H9 (cell line): ENCODE results near the gene NOL7. TPM values are rescaled to one million over a fixed set of nuclear protein-coding genes. Genes with fewer than 3 reads are reported as not detected.

Experiments used
- DNase-seq: peaks from one replicate; pipeline ENCODE4 v3.0.0-alpha.2; 2017
- H2AFZ ChIP-seq: one replicate; pipeline ENCODE4 v1.6.1; 2013; ENCODE audit warnings: mild to moderate bottlenecking, low read length, control low read depth, moderate library complexity
- H2AK5ac ChIP-seq: 2 replicates; pipeline ENCODE4 v1.6.1; 2013; ENCODE audit warnings: low read length, control low read depth, mixed read lengths; ENCODE audit not compliant: insufficient read length
- H2BK120ac ChIP-seq: one replicate; pipeline ENCODE4 v1.6.1; 2013; ENCODE audit warnings: low read depth, mild to moderate bottlenecking, low read length, control low read depth, inconsistent platforms; ENCODE audit not compliant: poor library complexity, severe bottlenecking
- H2BK12ac ChIP-seq: 2 replicates; pipeline ENCODE4 v1.6.1; 2013; ENCODE audit warnings: low read length, control low read depth, mixed read lengths, low read depth; ENCODE audit not compliant: insufficient read length
- H2BK15ac ChIP-seq: 2 replicates; pipeline ENCODE4 v1.6.1; 2013; ENCODE audit warnings: low read depth, low read length, control low read depth
- H2BK20ac ChIP-seq: one replicate; pipeline ENCODE4 v1.6.1; 2013; ENCODE audit warnings: low read depth, mild to moderate bottlenecking, low read length, control low read depth, inconsistent platforms; ENCODE audit not compliant: poor library complexity, severe bottlenecking
- H2BK5ac ChIP-seq: 2 replicates; pipeline ENCODE4 v1.6.1; 2013; ENCODE audit warnings: low read length, control low read depth, mixed read lengths; ENCODE audit not compliant: insufficient read length
- H3K14ac ChIP-seq: 2 replicates; pipeline ENCODE4 v1.6.1; 2013; ENCODE audit warnings: low read length, control low read depth; ENCODE audit not compliant: insufficient read depth
- H3K18ac ChIP-seq: 2 replicates; pipeline ENCODE4 v1.6.1; 2013; ENCODE audit warnings: low read depth, mild to moderate bottlenecking, mixed read lengths, low read length, control low read depth; ENCODE audit not compliant: insufficient read length
- H3K23ac ChIP-seq: 2 replicates; pipeline ENCODE4 v1.6.1; 2013; ENCODE audit warnings: low read length, control low read depth, mixed read lengths, low read depth; ENCODE audit not compliant: insufficient read length
- H3K23me2 ChIP-seq: 2 replicates; pipeline ENCODE4 v1.6.1; 2013; ENCODE audit warnings: low read depth, mild to moderate bottlenecking, mixed read lengths, low read length, control low read depth; ENCODE audit not compliant: insufficient read length, poor library complexity, severe bottlenecking
- H3K27ac ChIP-seq: 2 replicates; pipeline ENCODE4 v1.5.1; 2013; ENCODE audit warnings: low read length, control low read depth, mixed read lengths, low read depth; ENCODE audit not compliant: insufficient read length
- H3K27me3 ChIP-seq: 2 replicates; pipeline ENCODE4 v1.6.1; 2013; ENCODE audit warnings: low read length, control low read depth, inconsistent platforms; ENCODE audit not compliant: insufficient read depth
- H3K4ac ChIP-seq: 2 replicates; pipeline ENCODE4 v1.6.1; 2013; ENCODE audit warnings: low read depth, mild to moderate bottlenecking, control low read depth, inconsistent platforms, low read length, moderate library complexity
- H3K4me1 ChIP-seq: 2 replicates; pipeline ENCODE4 v1.6.1; 2013; ENCODE audit warnings: low read length, control low read depth, inconsistent platforms; ENCODE audit not compliant: insufficient read depth
- H3K4me2 ChIP-seq: 2 replicates; pipeline ENCODE4 v1.6.1; 2013; ENCODE audit warnings: low read length, control low read depth, mixed read lengths; ENCODE audit not compliant: insufficient read length, insufficient read depth
- H3K56ac ChIP-seq: 2 replicates; pipeline ENCODE4 v1.6.1; 2013; ENCODE audit warnings: low read depth, mild to moderate bottlenecking, mixed read lengths, low read length, control low read depth; ENCODE audit not compliant: insufficient read length
- H3K79me1 ChIP-seq: 2 replicates; pipeline ENCODE4 v1.6.1; 2013; ENCODE audit warnings: low read depth, mild to moderate bottlenecking, moderate library complexity, low read length, control low read depth, inconsistent platforms; ENCODE audit not compliant: insufficient read depth, poor library complexity, severe bottlenecking
- H3K79me2 ChIP-seq: 2 replicates; pipeline ENCODE4 v1.6.1; 2013; ENCODE audit warnings: low read length, control low read depth, inconsistent platforms; ENCODE audit not compliant: insufficient read depth
- H3K9ac ChIP-seq: 2 replicates; pipeline ENCODE4 v1.6.1; 2013; ENCODE audit warnings: low read length, control low read depth, mixed read lengths; ENCODE audit not compliant: insufficient read length; ENCODE audit errors: extremely low read depth
- H3K9me3 ChIP-seq: one replicate; pipeline ENCODE4 v1.6.1; 2013; ENCODE audit warnings: low read depth, low read length, inconsistent platforms; ENCODE audit not compliant: control insufficient read depth
- H3T11ph ChIP-seq: one replicate; pipeline ENCODE4 v1.6.1; 2013; ENCODE audit warnings: mild to moderate bottlenecking, low read length, control low read depth, inconsistent platforms
- H4K20me1 ChIP-seq: one replicate; pipeline ENCODE4 v1.6.1; 2013; ENCODE audit not compliant: control insufficient read depth, insufficient read length, insufficient read depth
- H4K5ac ChIP-seq: 2 replicates; pipeline ENCODE4 v1.6.1; 2013; ENCODE audit warnings: low read depth, mild to moderate bottlenecking, mixed read lengths, low read length, control low read depth; ENCODE audit not compliant: insufficient read length
- H4K8ac ChIP-seq: replicated peaks from 2 replicates; pipeline ENCODE4 v1.6.1; 2013; ENCODE audit warnings: low read length, control low read depth, mixed read lengths, low read depth; ENCODE audit not compliant: insufficient read length
- H4K91ac ChIP-seq: 2 replicates; pipeline ENCODE4 v1.6.1; 2013; ENCODE audit warnings: low read depth, mild to moderate bottlenecking, moderate library complexity, mixed read lengths, low read length, control low read depth; ENCODE audit not compliant: insufficient read length
- H3K27ac Mint-ChIP-seq, 3 experiments: 2 replicates in 2 of 3; 3 replicates in 1 of 3; pipeline ENCODE4 v1.8.0; 2020 to 2021; ENCODE audit warnings: mixed read lengths in 3 of 3, mild to moderate bottlenecking in 1 of 3, moderate library complexity in 1 of 3
- H3K27me3 Mint-ChIP-seq: 2 replicates; pipeline ENCODE4 v1.8.0; 2021; ENCODE audit warnings: low read depth, mild to moderate bottlenecking, moderate library complexity, mixed read lengths
- H3K36me3 Mint-ChIP-seq, 3 experiments: 2 replicates in 2 of 3; 3 replicates in 1 of 3; pipeline ENCODE4 v1.8.0; 2020 to 2021; ENCODE audit warnings: low read depth in 3 of 3, mixed read lengths in 3 of 3; ENCODE audit not compliant: insufficient read depth in 1 of 3
- H3K4me1 Mint-ChIP-seq, 2 experiments: 2 replicates each; pipeline ENCODE4 v1.8.0; 2020; ENCODE audit warnings: mixed read lengths in 2 of 2
- H3K4me3 Mint-ChIP-seq, 2 experiments: 2 replicates in 1 of 2; 3 replicates in 1 of 2; pipeline ENCODE4 v1.8.0; 2020 to 2021; ENCODE audit warnings: mild to moderate bottlenecking in 2 of 2, mixed read lengths in 2 of 2, moderate library complexity in 1 of 2
- H3K9me3 Mint-ChIP-seq, 2 experiments: 2 replicates in 1 of 2; 3 replicates in 1 of 2; pipeline ENCODE4 v1.8.0; 2020; ENCODE audit warnings: mild to moderate bottlenecking in 2 of 2, mixed read lengths in 2 of 2, moderate library complexity in 1 of 2
- CTCF ChIP-seq: fragments of 200-600 bp; sonication (generic); conservative IDR thresholded peaks from 3 replicates; pipeline ENCODE4 v1.8.0; 2021; ENCODE audit warnings: antibody characterized with exemption, mild to moderate bottlenecking
- WGBS: extraction: QIAGEN DNeasy Blood & Tissue Kit; methylation state at CpG from one replicate; pipeline ENCODE4 v1.1.7; 2013; ENCODE audit warnings: missing lambda C conversion rate, low lambda C conversion rate, mixed read lengths; ENCODE audit not compliant: insufficient read length; ENCODE audit errors: extremely low coverage; 5-methylcytosine and 5-hydroxymethylcytosine counted together
- total RNA-seq: library from RNA; stranded (reverse); gene quantifications from 2 replicates; pipeline ENCODE4 v1.2.1, GENCODE V29; 2021

The NOL7 gene
- total RNA-seq, 1 experiment from 2014 or later: 72.1 TPM

GRCh38 chr6:13633343-13633742 is 18.2 kb downstream of the NOL7 start:
- Histone ChIP-seq H3K14ac (no peak overlapping the region), H2BK120ac (no peak overlapping the region), H2BK12ac (no peak overlapping the region), H2AFZ (no peak overlapping the region), H2BK20ac (no peak overlapping the region), H4K91ac (no peak overlapping the region), H2BK5ac (no peak overlapping the region), H3K27ac (no peak overlapping the region), H3K27me3 (no peaks in the 10 kb centered on the region), H3K23ac (no peak overlapping the region), H3K56ac (no peak overlapping the region), H3K23me2 (no peaks in the 10 kb centered on the region), H3K4me1 (peaks cover 3% of the 10 kb centered on the region), H3K9ac (no peak overlapping the region), H3K79me2 (no peaks in the 10 kb centered on the region), H3K79me1 (no peaks in the 10 kb centered on the region), H3K9me3 (no peaks in the 10 kb centered on the region), H3K18ac (no peak overlapping the region), H4K20me1 (no peaks in the 10 kb centered on the region), H2BK15ac (no peak overlapping the region), H3K4ac (no peak overlapping the region), H2AK5ac (no peak overlapping the region), H3T11ph (no peak overlapping the region), H4K8ac (no peak overlapping the region), H3K4me2 (no peak overlapping the region), H4K5ac (no peak overlapping the region)
- Mint-ChIP-seq H3K9me3 (no peaks in the 10 kb centered on the region), H3K27ac (no peak overlapping the region), H3K36me3 (peaks cover 12 to 31% (median 29%) of the 10 kb centered on the region in 3 experiments), H3K4me1 (peaks cover 25 to 34% of the 10 kb centered on the region in 2 experiments), H3K4me3 (no peak overlapping the region), H3K27me3 (no peaks in the 10 kb centered on the region)
- TF ChIP-seq CTCF: no peak
- no CpG with 5 or more reads among the region's 2 CpGs for WGBS
- no peak for DNase-seq
